GM18499 (cell line): ENCODE results near the gene RNU5B-1.
A peak's percentile ranks its signal among the peaks of the same experiment; 100 is the strongest.

Source experiments
- ATAC-seq: cut with Tn5 transposase; IDR thresholded peaks from one replicate; pipeline ENCODE4 v1.9.1; 2021; ENCODE audit warnings: moderate number of reproducible peaks; ENCODE audit not compliant: insufficient read depth, unreplicated experiment

Gene RNU5B-1

GRCh38 chr15:65286704-65287519 is 17.6 kb upstream of the RNU5B-1 start, which contains the start of gene PARP16:
PARP16 (minus strand) TSS chr15:65286883; CDS start chr15:65286426, 457 bp downstream.
- ATAC-seq = peak; percentile 69

GRCh38 chr15:65287520-65287855 is 17.0 kb upstream of the RNU5B-1 start:
- no peak for ATAC-seq

GRCh38 chr15:65289261-65289854 is 15.1 kb upstream of the RNU5B-1 start:
- no peak for ATAC-seq

- ATAC-seq = no peak
Measured at GRCh38 chr15:65290228-65290627, 14.2 kb upstream of the RNU5B-1 start.

GRCh38 chr15:65292938-65293518 is 11.4 kb upstream of the RNU5B-1 start:
- no peak for ATAC-seq

GRCh38 chr15:65298731-65299130 is 5.7 kb upstream of the RNU5B-1 start:
- ATAC-seq = no peak

GRCh38 chr15:65300924-65301441 is 3.5 kb upstream of the RNU5B-1 start:
- ATAC-seq = no peak

GRCh38 chr15:65302061-65302460 is 2.4 kb upstream of the RNU5B-1 start:
- no peak for ATAC-seq

- no peak for ATAC-seq
Measured at GRCh38 chr15:65303687-65304380, 643 bp upstream of the RNU5B-1 start.

- ATAC-seq = no peak
Measured at GRCh38 chr15:65305150-65305758, 777 bp downstream of the RNU5B-1 start.

GRCh38 chr15:65305776-65306175 is 1.3 kb downstream of the RNU5B-1 start:
- no peak for ATAC-seq

GRCh38 chr15:65306551-65306950 is 2.1 kb downstream of the RNU5B-1 start:
- ATAC-seq = no peak

- no peak for ATAC-seq
Measured at GRCh38 chr15:65307978-65308377, 3.5 kb downstream of the RNU5B-1 start.

- no peak for ATAC-seq
Measured at GRCh38 chr15:65309882-65310418, 5.5 kb downstream of the RNU5B-1 start.

GRCh38 chr15:65310431-65311137 is 6.1 kb downstream of the RNU5B-1 start:
- no peak for ATAC-seq

GRCh38 chr15:65311760-65312159 is 7.3 kb downstream of the RNU5B-1 start:
- ATAC-seq = no peak

GRCh38 chr15:65312400-65312916 is 8.0 kb downstream of the RNU5B-1 start:
- no peak for ATAC-seq

GRCh38 chr15:65318870-65319356 is 14.4 kb downstream of the RNU5B-1 start:
- ATAC-seq = no peak

- ATAC-seq = no peak
Measured at GRCh38 chr15:65323071-65323511, 18.6 kb downstream of the RNU5B-1 start.
